OCI-LY3 (cell line): Measurements from ENCODE around the gene STMN1.

Source experiments
- CTCF ChIP-seq: fragments of 200-600, 300-600 bp; sonication (generic); IDR thresholded peaks from 2 replicates; pipeline ENCODE4 v1.5.1; 2014; ENCODE audit warnings: antibody characterized with exemption, low read length, low read depth
- EZH2phosphoT487 ChIP-seq: fragments of 200-600 bp; shearing (Covaris generic); IDR thresholded peaks from 2 replicates; pipeline ENCODE4 v1.6.1; 2018; ENCODE audit warnings: antibody characterized with exemption, mixed run types, low read depth

GRCh38 chr1:25911162-25911561 is 4.9 kb upstream of the STMN1 start:
- no peak for TF ChIP-seq CTCF
- no peak for TF ChIP-seq EZH2phosphoT487
